ENCODE measurements around the gene TMEM238.
"Not testable (repeated sequence)": the region's sequence is repeated elsewhere in the genome, so short reads cannot be mapped to it uniquely, and the experiment has no call there.

The TMEM238 gene

DNA sequence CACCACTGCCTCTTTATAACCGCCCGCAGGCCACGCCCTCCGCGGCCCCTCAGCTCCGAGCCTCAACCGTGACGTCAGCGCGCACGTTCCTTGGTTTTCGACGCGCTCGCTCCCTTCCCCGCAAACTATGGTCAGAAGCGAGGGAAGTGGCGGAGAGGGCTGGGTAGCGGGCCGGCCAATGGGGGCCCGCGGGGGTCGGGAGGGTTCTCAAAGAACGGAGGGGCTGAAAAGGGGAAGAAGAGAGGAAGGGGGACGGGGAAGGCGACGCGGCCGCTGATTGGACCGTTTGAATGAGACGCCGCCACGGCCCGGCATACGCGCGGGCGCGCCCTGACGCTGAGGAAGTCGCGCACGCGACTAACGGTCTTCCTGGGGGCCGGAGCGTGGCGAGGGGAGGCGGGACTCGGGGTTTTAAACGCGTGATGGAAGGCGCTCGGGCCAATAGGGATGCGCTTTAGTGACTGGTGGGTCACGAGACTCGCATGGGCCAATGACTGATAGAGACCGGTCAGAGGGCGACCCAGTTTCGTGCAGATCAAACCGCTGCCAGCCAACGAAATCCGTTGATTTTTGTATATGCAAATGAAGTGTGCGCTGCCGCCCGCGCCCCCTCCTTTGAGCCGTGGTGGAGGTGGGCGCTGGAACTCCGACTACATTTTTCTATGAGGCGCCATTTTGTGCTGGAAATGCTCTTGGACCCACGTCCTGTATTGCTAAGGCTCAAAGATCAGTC, 23.9 kb upstream of the TMEM238 start:
- TF ChIP-seq, protein P1, sequence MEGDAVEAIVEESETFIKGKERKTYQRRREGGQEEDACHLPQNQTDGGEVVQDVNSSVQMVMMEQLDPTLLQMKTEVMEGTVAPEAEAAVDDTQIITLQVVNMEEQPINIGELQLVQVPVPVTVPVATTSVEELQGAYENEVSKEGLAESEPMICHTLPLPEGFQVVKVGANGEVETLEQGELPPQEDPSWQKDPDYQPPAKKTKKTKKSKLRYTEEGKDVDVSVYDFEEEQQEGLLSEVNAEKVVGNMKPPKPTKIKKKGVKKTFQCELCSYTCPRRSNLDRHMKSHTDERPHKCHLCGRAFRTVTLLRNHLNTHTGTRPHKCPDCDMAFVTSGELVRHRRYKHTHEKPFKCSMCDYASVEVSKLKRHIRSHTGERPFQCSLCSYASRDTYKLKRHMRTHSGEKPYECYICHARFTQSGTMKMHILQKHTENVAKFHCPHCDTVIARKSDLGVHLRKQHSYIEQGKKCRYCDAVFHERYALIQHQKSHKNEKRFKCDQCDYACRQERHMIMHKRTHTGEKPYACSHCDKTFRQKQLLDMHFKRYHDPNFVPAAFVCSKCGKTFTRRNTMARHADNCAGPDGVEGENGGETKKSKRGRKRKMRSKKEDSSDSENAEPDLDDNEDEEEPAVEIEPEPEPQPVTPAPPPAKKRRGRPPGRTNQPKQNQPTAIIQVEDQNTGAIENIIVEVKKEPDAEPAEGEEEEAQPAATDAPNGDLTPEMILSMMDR (conservative IDR thresholded peaks at IDR 0.05), result no peak
- peak overlapping the region; percentile 96 for H3K27ac ChIP-seq

DNA sequence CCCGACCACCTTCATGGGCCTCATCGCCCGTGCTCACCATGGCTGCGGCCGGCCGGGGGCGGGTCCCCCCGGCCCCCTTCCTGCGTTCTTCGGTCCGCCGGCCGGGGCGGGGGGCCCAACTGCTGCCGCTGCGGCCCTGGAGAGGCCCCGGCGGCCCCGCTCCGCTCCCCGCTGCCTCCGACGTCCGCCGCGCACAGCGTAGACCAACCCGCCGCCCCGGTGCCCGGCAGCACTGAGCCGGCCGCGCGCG, 23.4 kb upstream of the TMEM238 start, which contains the start of gene UBE2S:
TSS of gene UBE2S (minus strand) at position 239 of the 250 bp plus-strand sequence. CDS start at position 40, 199 bp downstream.
- peak within 1 kb of the TSS; percentile 96 for H3K27ac ChIP-seq

DNA sequence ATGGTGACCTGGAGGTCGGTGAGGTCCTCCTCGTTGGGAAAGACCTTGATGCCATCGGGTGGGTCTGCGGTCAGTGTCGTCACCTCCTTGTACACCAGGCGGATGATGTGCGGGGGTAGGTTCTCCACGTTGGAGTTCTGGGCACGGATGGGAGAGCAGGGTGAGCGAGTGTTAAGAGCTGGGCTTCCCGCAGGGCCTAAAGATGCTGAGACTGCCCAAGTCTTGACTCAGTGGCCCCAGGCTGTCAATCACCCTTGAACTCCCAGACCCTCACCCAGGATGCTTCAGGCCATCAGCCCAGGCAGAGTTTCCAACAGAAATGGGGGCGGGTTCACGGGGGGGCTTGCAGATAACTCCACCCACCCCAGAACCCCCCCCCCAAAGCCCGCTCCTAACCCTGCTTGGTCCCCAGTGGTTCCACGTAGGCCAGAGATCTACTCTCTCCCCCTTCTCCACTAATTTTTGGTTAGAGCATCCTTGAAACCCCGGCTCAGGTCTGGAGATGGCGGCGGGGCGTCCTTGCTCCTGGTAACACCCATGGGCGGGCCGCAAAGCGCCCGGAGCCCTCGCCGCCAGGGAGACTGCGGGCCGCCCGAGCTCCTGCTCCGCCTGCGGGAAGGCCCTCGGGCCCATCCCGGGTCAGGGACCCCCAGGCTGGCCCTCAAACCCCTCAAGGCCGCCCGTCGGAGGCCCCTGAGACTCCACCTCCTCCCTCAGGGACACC, 22.9 kb upstream of the TMEM238 start:
- peak overlapping the region; percentile 96 for H3K27ac ChIP-seq
- TF ChIP-seq, protein P1 (conservative IDR thresholded peaks at IDR 0.05), result no peak

DNA sequence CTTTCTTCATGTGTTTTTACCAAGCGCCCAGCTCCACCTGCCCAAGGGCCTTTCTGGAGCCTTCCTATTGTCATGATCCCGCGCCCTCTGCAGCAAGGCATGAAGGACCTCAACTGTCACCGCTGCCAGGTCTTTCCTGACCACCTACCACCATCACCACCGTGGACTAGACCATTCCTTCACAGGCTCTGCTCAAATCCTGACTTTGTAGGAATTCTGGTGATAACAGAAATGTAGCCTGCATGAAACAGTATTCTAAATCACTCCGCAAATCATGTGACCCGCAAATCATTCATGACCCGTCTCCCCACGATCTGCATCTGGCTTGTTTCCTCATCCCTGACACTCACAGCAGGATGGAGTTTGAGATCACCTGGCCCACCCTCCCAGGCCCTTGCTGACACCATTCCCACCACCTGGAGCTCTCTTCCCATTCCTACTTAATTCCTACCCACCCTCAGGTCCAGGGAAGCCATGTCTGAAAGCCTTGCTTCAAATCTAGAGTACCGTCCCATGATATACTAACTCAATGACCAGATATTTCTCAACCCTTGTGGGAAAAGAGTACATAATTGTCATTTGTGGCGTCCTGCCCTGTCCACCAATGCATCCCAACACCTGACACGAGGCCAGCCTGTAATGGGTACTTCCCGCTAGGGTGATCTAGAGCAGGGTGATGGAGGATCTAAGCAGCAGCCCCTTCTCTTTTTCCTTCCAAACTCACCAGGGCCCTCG, 22.2 kb upstream of the TMEM238 start:
- TF ChIP-seq, protein P1 (conservative IDR thresholded peaks at IDR 0.05), result no peak
- H3K27ac ChIP-seq, result peak overlapping the region; percentile 96; the same call in 1 of the 2 replicates

DNA sequence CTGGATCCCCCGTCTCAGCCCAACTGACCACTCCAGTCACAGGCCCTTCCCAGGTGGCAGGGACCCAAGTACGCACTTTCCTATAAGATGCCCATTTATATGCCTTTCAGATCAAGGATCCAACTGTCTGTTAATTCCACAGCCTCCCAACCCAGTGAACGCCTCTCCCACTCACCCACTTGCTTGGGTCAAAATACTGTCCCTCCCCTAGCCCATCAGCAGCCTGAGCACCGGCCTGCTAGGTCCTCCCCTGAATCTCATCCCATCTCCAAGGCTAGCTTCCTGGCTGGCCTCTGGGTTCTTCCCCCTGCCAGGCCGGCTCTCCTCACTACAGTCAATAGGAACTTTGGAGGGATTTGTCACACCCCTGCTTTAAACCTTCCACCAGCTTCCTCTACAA, 21.5 kb upstream of the TMEM238 start:
- TF ChIP-seq, protein P1 (conservative IDR thresholded peaks at IDR 0.05), result no peak
- peak overlapping the region; percentile 96; the same call in 1 of the 2 replicates for H3K27ac ChIP-seq

DNA sequence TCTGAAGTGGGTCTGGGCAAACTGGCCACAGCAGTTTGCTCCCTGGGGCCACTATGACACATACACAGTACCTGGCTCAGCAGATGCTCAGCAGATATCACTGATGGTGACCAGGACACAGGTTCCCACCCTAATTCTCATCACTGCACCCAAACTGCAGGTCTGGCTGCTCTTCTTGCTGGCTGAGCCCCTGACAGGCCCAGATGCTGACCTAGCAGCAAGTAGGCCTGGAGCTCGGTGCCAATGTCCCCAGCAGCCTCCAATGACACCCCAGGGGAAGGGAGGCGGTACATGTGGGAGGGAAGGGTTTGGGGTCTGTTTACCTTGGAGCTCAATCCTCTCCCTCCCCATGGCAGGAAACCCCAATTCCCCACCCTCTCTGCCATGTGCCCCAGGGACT, 18.4 kb upstream of the TMEM238 start:
- TF ChIP-seq, protein P1 (conservative IDR thresholded peaks at IDR 0.05), result no peak
- no peak overlapping the region for H3K27ac ChIP-seq

DNA sequence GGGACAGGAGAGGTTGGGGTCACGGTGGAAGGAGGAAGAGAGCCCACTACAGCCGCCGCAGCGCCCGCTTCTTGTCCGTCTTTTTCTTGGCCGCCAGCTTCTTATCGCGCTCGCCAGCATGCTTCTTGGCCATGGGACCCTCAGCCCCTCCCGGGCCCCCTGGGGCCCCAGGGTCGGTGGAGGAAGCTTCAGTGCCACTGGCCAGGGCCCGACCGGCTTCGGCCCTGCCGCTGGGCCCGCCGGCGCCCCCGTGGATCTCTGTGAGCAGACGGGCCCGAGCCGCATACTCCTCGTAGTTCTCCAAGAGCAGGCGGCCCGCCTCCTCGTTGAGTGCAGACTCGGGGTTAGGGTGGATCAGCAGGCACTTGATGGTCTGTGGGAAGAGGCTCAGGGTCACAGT, 17.3 kb upstream of the TMEM238 start:
- not testable (repeated sequence) for H3K27ac ChIP-seq

DNA sequence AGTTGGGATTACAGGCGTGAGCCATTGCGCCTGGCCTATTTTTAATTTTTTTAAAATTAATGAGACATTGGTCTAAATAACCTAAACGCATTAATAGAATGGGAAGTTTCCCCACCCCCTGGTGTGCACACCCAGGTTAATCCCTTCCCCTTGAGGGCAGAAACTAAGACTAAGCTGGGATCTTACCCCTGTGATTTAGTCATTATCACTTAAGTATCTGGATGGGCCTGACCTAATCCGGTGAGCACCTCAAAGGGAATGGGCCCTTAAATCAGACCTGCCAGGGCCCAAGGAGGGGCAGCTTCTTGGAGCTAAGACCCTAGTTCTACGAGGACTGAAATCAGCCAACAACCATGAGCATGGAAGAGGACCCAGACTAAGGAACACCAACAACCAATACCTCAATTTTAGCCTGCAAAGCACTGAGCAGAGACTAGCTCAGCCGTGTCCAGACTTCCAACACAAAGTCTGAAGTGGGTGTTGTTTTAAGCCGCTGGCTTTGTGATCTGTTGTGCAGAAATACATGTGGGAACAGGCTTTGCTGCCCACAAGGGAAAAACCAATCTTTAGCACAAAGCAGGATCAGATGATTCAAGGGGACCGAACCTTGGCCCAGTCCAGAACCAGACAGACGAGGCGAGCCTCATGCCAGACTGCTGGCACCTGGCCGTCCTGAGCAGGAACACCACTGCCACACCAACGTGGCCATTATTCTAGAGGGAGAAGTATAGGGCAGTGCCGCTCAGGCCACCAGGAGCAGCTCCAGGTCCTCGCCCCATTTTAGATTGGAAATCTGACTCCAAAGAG, 16.4 kb upstream of the TMEM238 start:
- TF ChIP-seq, protein P1 (conservative IDR thresholded peaks at IDR 0.05), result no peak

More for the DNA sequence above, 16.4 kb upstream of the TMEM238 start:
- no peak overlapping the region for H3K27ac ChIP-seq
